ENCODE results near the gene TREX2. TPM values are rescaled to one million over a fixed set of nuclear protein-coding genes. Genes with fewer than 3 reads are reported as not detected.

TREX2 gene
- total RNA-seq, 2 donors from 2014 or later: 1.0 to 1.6 TPM

DNA sequence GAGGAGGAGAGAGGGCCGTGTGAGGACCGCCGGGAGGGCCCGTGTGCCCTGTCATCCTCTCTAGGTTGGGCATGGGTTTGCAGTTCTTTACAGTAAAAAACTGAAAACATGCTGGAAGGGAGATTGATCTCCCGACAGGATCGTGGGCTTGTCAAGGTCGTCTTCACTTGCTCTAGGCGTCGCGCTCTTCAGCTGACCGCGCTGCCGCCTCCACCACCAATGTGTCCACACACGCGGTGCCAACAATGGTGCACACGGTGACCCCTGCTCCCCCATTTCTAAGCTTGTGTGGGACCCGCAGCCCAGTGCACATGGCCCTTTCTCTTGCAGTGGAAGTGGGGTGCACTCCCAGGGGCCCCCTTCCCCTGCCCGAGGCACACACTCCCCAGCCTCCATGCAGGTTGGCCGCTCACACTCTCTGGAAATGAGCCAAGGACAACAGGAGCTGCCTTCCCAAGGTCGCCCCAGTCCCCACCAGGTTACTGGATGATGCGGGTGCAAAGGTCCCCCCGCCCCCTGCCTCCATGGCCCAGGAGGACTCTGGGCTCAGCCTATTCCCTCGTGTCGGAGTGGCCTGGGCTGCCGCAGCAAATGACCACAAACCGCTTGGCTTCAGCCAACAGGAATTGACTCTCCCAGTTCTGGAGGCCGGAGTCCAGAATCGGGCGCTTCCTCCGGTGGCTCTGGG, 36.3 kb downstream of the TREX2 start:
- Histone ChIP-seq H3K27me3 (no peaks in the 10 kb centered on the region), H3K27ac (no peak overlapping the region), H3K9me3 (no peaks in the 10 kb centered on the region), H3K36me3 (replicated peaks in 1 of 2; ENCODE audit: insufficient read depth in 1 of 2, low read depth in 2 of 2) (no peaks in the 10 kb centered on the region), H3K4me1 (peaks cover 8% of the 10 kb centered on the region), H3K4me3 (no peak overlapping the region)
- 75 to 82% methylated on average over 7 to 21 of the region's 30 CpGs for WGBS, 2 donors
- no peak for TF ChIP-seq POLR2A (IDR thresholded peaks at IDR 0.05)
- TF ChIP-seq, protein P1, sequence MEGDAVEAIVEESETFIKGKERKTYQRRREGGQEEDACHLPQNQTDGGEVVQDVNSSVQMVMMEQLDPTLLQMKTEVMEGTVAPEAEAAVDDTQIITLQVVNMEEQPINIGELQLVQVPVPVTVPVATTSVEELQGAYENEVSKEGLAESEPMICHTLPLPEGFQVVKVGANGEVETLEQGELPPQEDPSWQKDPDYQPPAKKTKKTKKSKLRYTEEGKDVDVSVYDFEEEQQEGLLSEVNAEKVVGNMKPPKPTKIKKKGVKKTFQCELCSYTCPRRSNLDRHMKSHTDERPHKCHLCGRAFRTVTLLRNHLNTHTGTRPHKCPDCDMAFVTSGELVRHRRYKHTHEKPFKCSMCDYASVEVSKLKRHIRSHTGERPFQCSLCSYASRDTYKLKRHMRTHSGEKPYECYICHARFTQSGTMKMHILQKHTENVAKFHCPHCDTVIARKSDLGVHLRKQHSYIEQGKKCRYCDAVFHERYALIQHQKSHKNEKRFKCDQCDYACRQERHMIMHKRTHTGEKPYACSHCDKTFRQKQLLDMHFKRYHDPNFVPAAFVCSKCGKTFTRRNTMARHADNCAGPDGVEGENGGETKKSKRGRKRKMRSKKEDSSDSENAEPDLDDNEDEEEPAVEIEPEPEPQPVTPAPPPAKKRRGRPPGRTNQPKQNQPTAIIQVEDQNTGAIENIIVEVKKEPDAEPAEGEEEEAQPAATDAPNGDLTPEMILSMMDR (IDR thresholded peaks at IDR 0.05): no peak
- DNase-seq (no peak), ATAC-seq (no peak)
- intact Hi-C loops (cut with DNase I): no loop called here

DNA sequence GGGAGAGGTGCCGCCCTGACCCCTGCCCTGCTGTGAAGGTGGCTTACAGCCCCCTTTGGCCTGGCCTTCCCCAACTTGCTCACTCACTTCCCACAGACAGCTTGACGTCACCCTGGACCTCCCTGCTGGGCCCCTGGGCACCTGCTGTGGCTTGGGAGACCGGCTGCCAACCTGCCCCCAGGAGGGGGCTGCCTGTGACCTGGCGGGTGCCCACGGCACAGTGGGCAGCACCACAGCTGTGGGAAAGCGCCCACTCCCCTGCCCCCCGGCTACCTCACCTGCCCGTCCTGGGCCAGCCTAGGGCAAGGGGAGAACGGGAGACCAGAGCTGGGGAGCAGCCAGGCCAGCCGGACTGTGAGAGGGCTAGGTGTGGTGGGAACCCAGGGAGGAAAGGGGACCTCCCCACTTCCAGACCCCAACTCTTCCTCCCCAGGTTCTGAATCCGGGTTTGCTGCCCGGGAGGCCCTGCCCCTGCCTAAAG, 36.9 kb downstream of the TREX2 start:
- Histone ChIP-seq H3K27ac (no peak overlapping the region), H3K27me3 (no peaks in the 10 kb centered on the region), H3K4me1 (peaks cover 8% of the 10 kb centered on the region), H3K4me3 (no peak overlapping the region), H3K9me3 (no peaks in the 10 kb centered on the region), H3K36me3 (replicated peaks in 1 of 2; ENCODE audit: insufficient read depth in 1 of 2, low read depth in 2 of 2) (no peaks in the 10 kb centered on the region)
- 40 to 83% methylated on average over 1 to 8 of the region's 12 CpGs for WGBS, 2 donors
- DNase-seq: no peak
- TF ChIP-seq POLR2A (IDR thresholded peaks at IDR 0.05): no peak
- TF ChIP-seq, protein P1 (IDR thresholded peaks at IDR 0.05): no peak
- no peak for ATAC-seq
- intact Hi-C loops (cut with DNase I): no loop called here

DNA sequence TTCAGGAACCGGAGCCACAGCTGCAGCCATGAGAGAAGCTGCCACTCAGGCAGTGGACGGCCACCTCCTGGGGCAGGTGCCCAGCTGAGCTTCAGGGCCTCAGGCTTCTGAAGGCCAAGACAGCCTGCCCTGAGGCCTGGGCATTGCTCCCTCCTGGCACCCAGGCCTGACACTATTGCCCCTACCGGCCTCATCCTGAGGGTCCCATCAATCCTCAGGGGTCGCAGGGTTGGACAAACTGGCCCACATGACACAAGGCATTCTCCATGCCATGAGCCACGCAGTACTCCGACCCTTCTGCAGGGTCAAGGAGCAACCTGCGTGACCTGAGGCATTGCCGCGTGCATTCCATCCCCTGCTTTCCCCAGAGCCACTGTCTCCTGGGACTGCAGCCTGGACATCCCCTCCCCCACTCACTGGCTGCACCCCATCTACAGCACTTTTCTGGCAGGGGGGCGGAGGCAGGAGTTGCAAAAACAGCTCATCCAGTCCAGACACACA, 37.6 kb downstream of the TREX2 start:
- DNase-seq: no peak
- intact Hi-C loops (cut with DNase I): no loop called here
- 80 to 83% methylated on average over 1 to 2 of the region's 10 CpGs for WGBS, 2 donors
- Histone ChIP-seq H3K9me3 (no peaks in the 10 kb centered on the region), H3K4me1 (peaks cover 8% of the 10 kb centered on the region), H3K27me3 (no peaks in the 10 kb centered on the region), H3K4me3 (no peak overlapping the region), H3K36me3 (replicated peaks in 1 of 2; ENCODE audit: insufficient read depth in 1 of 2, low read depth in 2 of 2) (no peaks in the 10 kb centered on the region), H3K27ac (no peak overlapping the region)
- no peak for TF ChIP-seq POLR2A (IDR thresholded peaks at IDR 0.05)
- TF ChIP-seq, protein P1 (IDR thresholded peaks at IDR 0.05): no peak
- ATAC-seq: no peak

DNA sequence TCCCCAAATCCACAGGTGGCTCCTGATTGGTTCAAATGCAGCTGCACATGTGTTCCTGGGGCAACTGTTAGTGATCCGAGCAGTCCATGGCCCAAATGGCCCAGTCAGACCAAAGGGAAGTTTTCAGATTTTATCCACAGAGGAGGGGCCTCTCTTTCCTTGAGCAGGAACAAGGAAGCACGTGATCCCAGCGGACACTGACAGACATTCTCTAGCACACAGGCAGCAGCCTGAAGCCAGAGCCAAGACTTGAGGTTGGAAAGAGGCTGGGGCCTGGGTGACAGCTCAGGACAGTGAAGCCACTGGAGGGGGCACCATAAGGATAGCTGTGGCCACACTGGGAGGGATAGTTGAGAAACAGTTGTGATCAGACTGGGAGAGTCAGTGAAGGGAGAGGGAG, 38.1 kb downstream of the TREX2 start:
- DNase-seq (no peak), ATAC-seq (no peak)
- Histone ChIP-seq H3K27me3 (no peaks in the 10 kb centered on the region), H3K4me3 (no peak overlapping the region), H3K4me1 (peaks cover 8% of the 10 kb centered on the region), H3K36me3 (replicated peaks in 1 of 2; ENCODE audit: insufficient read depth in 1 of 2, low read depth in 2 of 2) (no peaks in the 10 kb centered on the region), H3K9me3 (no peaks in the 10 kb centered on the region), H3K27ac (no peak overlapping the region)
- TF ChIP-seq, protein P1 (IDR thresholded peaks at IDR 0.05): no peak
- TF ChIP-seq POLR2A (IDR thresholded peaks at IDR 0.05): no peak
- 100% methylated on average over 1 of the region's 3 CpGs; no CpG with 5 or more reads in 1 of the 2 donors for WGBS, 2 donors
- intact Hi-C loops (cut with DNase I): no loop called here

DNA sequence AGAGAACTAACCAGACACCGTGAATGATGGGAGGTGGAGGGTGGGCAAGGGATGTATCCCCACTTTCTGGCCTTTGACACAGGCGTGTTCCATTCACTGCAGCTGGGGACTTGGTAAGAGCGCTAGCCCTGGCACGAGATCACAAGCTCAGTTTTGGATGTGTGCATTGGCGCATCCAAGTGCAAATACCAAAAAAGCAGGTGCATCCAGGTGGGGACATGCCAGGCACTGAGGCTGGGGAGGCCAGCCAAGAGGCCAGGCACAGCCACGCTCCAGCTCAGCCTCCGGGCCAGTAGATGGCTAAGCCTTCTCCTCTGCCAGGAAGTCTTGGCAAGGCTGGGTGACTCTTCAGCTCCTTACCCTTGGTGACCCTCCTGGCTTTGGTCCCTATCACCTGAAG, 39.0 kb downstream of the TREX2 start:
- Histone ChIP-seq H3K4me1 (peaks cover 6% of the 10 kb centered on the region), H3K36me3 (replicated peaks in 1 of 2; ENCODE audit: insufficient read depth in 1 of 2, low read depth in 2 of 2) (no peaks in the 10 kb centered on the region), H3K4me3 (no peak overlapping the region), H3K27ac (no peak overlapping the region), H3K27me3 (no peaks in the 10 kb centered on the region), H3K9me3 (no peaks in the 10 kb centered on the region)
- no peak for DNase-seq
- WGBS, 2 donors: 64 to 69% methylated on average over 3 to 7 of the region's 7 CpGs
- no peak for ATAC-seq
- TF ChIP-seq, protein P1 (IDR thresholded peaks at IDR 0.05): no peak
- intact Hi-C loops (cut with DNase I): no loop called here
